ENCODE data around the gene PRKAG2.

PRKAG2 gene

DNA sequence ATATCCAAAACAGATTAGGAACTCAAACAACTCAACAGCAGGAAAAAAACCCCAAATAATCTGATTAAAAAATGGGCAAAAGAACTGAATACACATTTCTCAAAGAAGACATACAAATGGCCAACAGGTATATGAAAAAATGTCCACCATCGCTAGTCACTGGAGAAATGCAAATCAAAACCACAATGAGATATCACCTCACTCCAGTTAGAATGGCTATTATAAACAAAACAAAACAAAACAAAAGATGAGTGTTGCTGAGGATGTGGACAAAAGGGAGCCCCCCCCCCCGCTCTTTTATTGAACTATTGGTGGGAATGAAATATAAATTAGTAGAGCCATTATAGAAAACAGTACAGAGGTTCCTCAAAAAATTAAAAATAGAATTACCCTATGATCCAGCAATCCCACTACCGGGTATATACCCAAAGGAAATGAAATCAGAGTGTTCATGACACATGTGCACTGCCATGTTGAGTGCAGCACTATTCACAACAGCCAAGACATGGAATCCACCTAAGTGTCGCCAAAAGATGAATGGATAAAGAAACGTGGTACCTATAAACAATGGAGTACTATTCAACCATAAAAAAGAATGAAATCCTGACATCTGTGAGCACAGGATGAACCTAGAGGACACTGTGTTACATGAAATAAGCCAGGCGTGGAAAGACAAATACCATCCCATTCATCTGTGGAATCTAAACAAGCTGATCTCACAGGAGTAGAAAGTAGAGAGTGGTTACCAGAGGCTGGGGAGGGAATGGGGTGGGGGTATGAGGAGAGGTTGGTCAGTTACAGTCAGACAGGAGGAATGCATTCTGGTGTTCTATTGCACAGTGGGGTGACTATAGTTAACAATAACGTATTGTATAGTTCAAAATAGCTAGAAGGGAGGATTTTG lies 279.1 kb downstream of the PRKAG2 start:
- no peak overlapping the region for H3K4me3 ChIP-seq
- peak; percentile 9 for DNase-seq (ENCODE audit: low spot score)
- H3K27ac ChIP-seq = peak overlapping the region in 1 of 2 donors; percentile 31

GRCh38 chr7:151595702-151596350 lies 281.1 kb downstream of the PRKAG2 start:
- Histone ChIP-seq H3K27ac (no peak overlapping the region), H3K4me3 (no peak overlapping the region)
- TF ChIP-seq CTCF (IDR thresholded peaks at IDR 0.05) = no peak
- DNase-seq (ENCODE audit: low spot score) = peak; percentile 9

More for the DNA sequence above, 279.1 kb downstream of the PRKAG2 start:
- TF ChIP-seq CTCF (IDR thresholded peaks at IDR 0.05) = no peak

DNA sequence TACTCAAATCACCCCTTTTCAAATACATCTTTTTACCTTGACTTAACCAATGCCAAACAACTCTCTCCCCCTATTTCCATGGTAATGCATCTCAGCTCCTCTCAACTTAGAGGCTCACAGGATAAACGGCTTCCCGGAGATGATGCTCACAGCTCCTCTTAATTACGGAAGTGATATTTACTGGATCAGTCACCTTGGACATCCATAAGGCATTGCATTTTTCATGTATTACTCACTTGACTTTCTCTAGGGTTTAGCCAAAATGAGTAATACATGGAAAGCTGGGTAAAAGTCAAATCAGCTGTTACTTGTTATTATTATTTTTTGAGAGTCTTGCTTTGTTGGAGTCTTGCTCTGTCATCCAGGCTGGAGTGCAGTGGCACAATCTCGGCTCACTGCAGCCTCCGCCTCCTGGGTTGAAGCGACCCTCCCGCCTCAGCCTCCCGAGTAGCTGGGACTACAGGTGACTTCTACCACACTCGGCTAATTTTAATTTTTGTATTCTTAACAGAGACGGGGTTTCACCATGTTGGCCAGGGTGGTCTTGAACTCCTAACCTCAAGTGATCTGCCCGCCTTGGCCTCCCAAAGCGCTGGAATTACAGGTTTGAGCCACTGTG lies 283.9 kb downstream of the PRKAG2 start:
- H3K4me3 ChIP-seq = no peak overlapping the region
- H3K27ac ChIP-seq = peak overlapping the region in 1 of 2 donors; percentile 16
- no peak for TF ChIP-seq CTCF (IDR thresholded peaks at IDR 0.05)
- DNase-seq (ENCODE audit: low spot score) = peak; percentile 58

- H3K27ac ChIP-seq = no peak overlapping the region
- peak; percentile 46 for DNase-seq (ENCODE audit: low spot score)
- H3K4me3 ChIP-seq = no peak overlapping the region
- TF ChIP-seq CTCF (IDR thresholded peaks at IDR 0.05) = no peak
Measured at GRCh38 chr7:151592330-151592729, 284.6 kb downstream of the PRKAG2 start.

GRCh38 chr7:151591866-151592265 lies 285.0 kb downstream of the PRKAG2 start:
- Histone ChIP-seq H3K27ac (no peak overlapping the region), H3K4me3 (no peak overlapping the region)
- DNase-seq (ENCODE audit: low spot score) = peak; percentile 58
- no peak for TF ChIP-seq CTCF (IDR thresholded peaks at IDR 0.05)

- no peak overlapping the region for H3K4me3 ChIP-seq
- peak; percentile 52 for DNase-seq (ENCODE audit: low spot score)
- no peak overlapping the region for H3K27ac ChIP-seq
- no peak for TF ChIP-seq CTCF (IDR thresholded peaks at IDR 0.05)
Measured at GRCh38 chr7:151590850-151591771, 285.8 kb downstream of the PRKAG2 start.

Data from coronary artery (tissue), 2 donors.